HS-27A (cell line): Measurements from ENCODE around the gene PPIF.

Source experiments
- DNase-seq: peaks from one replicate; pipeline ENCODE4 v3.0.0-alpha.2; 2012; ENCODE audit warnings: low read depth, missing footprints

The PPIF gene

DNA sequence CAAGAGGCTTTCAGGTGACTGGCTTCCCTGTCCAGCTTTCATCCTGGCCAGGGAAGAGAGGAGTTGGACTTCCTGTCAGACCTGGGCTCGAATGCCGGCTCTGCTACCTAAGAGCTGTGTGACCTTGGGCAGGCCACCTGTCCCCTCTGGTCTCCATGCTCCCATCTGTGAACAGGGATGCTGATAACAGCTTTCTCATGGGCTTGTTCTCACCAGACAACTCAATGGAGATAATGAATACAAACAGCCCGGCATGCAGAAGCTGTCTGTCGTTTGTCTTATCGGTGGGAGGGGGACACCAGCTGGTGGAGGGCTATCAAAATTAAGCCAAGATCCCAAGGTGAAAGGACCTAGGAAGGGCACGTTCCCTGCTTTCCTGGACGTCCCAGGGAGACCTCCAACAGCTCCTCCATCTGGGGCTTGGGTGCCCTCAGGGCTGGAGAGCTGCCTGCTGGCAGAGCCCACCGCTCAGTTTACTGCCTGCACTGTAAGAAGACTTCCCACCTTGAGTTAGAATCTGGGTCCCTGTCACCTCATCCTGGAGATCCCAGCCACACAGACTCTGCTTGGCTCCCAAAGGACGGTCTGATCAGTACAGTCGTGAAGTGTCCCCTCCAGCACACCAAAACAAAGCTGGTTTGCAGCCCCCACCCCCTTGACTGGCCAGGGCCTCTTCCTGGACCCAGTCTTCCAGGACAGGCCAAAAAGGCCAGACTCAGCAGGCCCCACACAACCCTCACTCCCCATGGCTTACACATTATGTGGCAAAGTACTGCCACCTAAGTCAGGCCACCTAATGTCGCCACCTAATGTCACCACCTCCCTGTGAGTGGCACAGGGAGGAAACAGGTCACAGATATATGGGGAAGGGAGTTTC is 40.9 kb downstream of the PPIF start:
- no peak for DNase-seq

DNA sequence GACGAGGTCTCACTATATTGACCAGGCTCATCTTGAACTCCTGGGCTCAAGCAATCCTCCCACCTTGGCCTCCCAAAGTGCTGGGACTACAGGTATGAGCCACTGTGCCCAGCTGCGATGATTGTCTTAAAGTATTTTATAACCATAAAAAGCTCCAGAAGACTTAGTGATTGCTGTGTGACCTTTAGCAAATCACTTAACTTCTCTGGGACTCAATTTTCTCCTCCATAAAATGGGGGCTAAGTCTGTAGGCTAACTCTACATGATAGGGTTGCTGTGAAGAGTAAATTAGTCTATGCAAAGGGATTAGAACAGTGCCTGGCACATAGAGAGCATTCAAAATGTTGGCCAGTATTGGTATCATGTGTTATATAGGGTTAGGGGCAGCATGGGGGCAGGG is 42.8 kb downstream of the PPIF start:
- DNase-seq = no peak

DNA sequence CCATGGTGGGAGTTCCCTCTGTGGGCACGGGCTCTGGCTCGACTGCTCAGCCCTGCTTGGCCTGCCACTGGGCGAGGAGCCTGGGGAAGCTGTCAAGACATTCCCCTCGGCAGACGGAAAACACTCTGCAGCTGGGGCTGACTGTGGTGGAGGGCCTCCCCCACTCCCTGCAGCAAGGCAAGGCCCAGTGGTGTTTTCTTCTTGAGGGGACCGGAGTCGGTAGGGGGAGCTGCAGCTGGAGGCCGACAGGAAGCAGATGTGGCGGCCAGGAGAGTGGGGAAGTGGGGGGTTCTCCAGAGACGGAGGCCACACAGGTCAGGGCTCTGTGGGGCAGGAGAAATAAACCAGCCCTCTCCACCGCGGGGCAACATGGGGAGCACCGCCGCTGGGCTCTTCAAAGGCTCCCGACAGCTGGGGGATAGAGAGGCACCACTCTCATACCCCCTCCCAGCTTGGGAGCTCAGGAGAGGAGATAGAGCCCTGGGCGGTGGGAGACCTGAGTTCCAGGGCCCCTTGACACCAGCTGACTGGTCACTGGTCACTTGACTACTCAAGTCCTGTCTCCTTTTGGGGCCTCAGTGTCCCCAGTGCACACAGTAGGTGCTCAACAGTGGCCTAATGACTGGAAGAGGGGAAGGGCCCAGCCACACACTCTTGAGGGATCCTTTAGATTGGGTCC is 43.4 kb downstream of the PPIF start:
- DNase-seq = no peak

DNA sequence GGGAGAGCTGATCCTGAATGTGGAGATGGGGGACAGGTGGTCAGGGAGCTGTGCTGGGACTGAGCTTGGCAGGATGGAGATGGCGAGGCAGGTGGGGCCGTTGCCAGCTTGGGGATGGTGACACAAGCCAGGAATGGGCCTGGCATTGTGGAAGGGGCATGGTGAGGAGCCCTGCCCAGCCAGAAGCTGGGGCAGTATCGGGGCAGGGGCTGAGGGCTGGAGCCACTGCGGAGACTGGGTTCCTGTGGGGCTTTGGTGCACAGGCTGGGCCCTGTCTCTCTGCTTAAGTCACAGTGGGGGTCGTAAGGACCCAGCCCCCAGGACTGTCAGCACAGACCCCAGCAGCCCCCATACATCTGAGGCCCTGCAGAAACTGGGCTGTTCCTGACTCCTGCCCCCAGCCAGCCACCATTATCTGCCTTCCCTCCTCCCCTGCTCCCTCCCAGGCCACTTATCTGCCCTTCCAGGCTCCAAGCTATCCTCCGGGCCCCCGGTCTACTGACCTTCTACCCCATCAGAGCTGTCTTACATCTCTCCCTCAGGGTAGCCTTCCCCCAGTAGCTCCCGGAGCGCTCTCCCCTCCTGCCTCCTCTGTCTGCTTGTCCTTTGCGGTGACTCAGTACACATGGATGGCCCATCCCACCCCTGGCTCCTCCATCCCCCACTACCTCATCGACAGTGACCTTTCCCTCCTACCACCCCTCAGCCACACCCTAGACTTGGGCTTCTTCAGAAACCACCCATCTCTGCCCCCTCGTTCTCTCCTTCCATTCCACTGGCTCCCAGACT is 44.2 kb downstream of the PPIF start:
- DNase-seq = no peak

DNA sequence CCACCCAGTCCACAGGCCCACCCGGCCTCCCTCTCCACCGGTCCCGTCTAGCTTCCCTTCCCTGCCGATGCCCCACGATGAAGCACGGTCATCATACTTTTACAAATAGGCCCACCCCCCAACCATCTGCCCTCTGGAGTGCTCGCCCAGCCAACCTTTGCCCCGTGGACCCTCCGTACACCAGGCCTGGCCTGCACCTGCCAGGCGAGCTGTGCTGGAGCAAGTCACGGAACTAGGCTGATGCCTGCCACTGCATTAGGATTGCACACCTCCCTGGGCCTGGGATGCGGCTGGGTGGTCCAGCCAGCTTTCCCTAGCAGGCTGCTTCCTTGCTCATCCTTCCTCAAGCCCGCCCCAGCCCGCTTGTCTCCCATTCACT is 44.7 kb downstream of the PPIF start:
- DNase-seq = no peak

DNA sequence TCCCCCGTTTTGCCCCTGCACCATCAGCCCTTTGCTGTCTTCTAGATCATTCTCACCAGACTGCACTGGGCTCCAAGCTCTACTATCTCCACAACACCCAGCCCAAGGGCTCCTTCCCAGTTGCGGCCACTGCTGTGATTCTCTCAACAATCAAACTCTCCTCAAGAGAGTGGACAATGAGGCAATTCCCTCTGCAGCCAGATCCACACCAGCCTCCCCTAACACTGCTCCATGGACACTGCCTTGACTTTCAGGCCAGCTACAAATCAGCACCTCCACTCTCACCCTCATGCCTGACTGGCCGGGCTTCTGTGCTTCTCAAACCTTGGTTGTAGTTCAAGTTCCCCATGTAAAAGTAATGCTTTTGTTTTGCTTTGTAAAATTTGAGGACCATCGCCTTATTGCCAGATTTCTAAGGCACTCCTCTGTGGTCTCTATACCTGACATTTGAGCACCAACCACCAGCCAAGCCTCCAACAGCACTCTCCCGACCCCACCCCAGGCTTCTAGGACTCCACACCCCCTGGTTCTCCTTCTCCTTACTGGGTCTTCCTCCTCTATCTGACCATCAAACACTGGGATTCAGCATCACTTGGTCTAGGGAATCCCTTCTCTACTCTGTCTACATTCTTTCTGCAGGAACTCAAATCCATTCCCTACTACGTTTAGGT is 45.4 kb downstream of the PPIF start:
- no peak for DNase-seq

DNA sequence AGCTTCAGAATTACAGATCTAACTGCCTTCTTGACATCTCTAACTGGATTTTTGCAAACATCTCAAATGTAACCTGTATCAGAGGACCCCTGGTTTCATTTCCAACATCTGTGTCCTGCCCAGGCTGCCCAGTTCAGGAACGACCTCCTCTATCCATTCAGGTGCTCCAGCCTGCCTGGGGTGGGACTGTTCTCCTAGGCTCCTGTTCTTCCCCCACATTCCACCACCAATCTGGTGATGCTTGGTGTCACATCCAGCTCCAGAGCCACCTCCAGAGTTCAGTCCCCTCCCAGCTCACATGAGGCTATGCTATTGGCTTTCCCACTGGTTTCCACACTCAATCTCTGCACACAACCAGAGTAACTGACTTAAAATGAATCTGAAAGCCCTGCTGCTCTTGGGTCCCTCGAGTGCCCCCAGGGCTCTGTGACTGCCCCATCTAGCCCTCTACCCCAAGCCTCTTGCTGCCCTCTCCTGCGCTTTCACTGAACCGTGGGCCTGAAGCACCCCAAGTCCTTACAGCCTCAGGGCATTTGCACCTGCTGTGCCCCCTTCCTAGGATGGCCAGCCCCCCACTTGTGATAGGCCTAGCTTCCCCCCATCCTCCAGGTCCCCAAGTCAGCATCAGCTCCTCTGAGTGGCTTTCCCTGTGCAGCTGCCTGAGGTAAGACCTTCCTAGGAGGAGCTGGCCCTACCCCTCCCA is 46.1 kb downstream of the PPIF start:
- no peak for DNase-seq

DNA sequence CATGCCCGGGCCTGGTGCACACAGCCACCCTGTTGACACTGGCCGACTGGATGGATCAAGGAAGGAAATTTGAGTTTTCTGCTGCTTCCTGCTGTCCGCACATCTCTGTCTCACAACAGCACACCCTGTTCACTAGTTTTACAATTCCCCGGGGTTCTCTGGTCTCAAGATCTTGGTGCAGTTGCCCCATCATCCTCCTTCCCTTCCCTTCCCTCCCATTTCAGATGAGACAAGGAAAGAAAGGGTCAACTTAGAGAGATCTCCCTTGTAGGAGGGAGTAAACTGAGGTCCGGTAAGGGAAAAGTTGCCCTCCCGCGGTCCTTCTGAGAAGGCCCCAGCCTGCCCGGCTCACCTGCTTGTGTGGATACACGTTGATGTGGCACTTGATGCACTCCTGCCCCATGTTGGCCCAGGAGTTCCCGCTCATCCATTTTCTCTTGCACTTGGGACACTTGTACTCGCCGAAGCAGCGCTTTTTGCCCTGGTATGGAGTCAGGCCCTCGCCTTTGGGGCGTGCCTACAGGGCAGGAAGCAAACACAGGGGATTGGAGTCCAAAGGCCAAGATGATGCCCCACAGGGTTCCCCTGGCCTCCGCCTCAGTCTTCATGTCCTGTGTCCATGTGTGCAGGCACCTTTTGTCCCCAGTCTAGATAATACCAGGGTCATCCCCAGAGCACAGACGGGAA is 46.8 kb downstream of the PPIF start:
- DNase-seq = no peak

DNA sequence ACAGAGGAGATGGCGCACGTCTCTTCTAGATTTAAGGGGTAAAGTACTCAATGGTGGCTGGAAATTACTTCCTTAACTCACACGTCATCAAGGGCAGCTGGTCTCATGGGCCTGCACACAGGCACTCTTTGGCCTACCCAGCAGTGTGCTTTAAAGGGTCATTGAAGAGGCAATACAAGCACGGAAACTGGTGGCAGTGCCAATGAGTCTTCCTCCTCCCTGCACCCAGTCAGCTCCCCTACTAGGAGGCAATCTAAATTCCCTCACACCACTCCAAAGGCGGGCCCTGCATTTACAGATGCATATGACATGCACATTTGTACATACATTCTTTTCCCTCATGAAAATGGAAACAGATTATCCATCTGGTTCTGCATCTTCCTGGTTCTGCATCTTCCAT is 47.4 kb downstream of the PPIF start:
- DNase-seq = no peak

DNA sequence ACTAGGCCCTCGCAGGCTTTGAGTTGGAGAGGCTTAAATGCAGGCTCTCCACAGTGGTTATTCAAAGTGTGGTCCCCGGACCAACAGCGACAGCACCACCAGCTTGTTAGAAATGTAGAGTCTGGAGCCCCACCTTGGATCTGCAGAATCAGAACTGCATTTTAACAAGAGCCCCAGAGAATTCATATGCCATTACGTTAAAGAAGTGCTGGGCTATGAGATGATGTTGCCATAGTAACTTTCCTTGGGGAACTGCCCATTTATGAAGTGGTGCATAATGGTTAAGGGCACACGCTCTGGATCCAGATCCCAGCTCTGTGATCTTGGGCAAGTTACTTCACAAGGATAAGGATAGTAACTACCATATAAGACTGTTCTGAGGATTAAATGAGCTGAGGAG is 49.3 kb downstream of the PPIF start:
- DNase-seq = no peak

DNA sequence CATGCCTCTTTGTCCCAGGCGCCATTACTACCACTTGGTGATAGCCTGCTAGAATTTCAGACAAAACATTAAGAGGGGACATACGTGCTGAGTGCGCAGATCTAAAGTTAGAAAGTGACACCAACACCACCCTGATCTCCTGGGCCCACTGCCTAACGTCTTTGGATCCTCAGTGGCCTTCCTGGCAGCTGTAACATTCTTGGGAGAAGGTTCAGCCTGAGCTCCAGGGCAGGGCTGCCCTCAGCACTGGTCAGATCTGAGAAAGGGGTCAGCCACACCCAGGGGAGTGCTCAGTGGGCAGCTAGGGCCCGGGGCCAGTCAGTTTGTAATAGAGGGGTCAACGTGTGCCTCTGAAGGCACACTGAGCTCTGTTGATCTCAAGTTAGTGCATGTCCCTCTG is 49.8 kb downstream of the PPIF start:
- no peak for DNase-seq

DNA sequence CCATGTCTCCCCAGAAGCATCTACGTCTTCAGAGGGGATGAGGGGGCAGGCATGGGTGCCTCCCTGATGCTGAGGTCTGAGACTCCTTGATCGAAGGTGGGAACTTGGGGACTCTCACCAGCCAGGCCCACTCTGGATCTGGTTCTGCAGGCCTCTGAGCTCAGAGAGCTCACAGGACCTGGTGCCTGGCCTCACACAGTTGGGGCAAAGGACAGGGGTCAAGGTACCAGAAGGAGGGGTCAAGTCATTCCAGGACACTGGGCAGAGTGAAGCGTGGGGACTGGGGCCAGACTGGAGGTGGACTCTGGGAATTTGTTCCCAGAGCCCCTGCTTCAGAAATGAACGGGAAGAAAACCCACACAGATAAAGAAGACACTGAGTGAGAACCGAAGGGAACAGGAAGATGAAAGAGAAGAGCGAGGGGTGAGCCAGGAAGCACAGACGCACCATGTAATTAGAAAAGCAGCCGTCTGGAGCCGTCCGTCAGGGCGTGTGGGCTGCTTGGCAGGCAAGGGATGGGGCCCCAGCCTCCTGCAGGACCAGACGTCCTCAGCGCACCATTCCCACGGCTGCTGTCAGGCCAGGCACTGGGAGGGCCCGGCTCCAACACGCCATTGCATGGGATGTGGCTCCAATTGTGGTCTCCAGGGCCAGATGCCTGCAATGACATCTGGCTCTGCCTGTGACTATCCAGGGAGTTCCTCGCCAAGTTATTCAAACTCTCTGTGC is 50.5 kb downstream of the PPIF start:
- no peak for DNase-seq

DNA sequence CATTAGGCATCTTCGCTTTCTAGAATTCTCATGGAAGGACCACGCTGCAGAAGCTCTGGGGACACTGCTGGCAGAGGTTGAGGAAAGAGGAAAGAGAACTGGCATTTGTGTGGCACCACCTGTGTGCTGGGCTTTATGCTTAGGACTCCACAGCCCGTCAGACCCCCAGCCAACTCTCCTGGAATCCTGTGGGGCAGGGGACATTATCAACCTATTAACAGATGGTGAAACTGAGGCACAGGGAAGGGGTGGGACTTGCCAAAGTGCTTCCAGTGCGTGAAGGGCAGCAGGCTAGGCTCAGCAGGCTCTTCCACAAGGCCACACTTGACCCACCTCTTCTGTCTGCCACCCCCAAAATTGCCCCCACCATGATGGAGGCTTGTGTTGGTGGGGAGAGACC is 51.4 kb downstream of the PPIF start:
- DNase-seq = no peak

DNA sequence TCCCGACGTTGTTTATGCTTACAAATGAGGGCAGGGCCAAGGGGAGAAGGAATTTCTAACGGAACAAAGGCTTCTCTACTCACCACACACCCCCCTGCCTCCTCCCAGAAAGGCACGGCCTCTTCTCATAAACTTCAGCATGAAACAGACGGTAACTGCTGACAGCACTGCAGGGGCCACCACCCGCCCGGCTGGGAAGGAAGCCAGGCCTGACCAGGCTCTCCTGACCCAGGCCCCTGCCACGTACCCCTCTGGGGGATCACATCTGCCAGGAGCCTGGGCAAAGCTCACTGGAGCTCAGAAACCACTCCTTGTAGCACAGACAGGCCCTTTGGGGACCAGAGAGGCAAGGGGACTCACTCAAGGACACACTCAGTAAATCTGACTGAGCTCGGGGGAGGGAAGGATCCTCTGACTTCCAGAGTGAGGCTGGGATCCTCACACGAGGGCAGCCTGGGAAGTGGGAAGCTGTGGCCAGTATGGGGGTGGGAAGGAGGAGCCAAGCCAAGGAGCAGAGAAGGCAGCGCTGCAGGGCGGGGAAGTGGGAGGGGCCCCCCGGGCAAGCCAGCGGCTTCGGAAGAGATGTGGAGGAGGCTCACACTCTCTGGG is 52.1 kb downstream of the PPIF start:
- peak; percentile 55 for DNase-seq

DNA sequence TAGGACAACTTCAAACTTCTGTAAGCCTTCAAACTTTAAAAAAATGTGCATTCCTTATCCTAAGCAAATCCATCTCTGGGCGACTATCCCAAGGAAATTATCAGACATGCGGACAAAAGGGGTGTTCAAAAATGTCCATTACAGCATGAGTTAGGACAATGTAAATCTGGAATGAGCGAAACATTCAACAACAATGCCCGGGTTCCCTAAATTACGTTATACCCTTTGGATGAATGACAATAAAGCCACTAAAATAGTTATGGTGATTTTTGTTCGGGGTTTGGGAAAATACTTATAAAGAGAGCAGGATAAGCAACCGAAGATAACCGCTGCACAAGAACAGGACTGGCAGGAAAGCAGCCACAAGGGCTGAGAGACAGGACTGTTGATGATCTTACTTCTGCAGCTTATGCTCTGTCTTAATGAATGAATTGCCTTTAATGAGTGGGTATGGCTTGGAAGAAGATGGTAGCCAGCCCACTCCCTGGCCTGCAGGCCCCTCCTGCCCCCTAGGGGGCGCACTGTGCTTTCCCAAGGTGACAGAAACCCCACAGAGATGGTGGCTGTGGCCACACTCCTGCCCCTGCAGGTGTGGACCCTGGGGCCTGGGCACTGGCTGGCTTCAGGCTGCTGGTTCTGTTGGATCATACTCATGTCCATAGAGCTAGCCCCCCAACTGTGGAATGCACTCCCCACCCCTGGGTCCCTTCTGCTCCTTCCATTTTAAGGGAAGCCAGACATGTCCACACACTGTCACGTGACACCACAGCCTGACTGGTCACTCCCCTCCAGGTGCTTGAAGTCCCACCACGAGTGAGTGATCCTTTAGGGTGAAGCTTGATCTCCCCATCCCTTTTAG is 53.1 kb downstream of the PPIF start:
- no peak for DNase-seq

DNA sequence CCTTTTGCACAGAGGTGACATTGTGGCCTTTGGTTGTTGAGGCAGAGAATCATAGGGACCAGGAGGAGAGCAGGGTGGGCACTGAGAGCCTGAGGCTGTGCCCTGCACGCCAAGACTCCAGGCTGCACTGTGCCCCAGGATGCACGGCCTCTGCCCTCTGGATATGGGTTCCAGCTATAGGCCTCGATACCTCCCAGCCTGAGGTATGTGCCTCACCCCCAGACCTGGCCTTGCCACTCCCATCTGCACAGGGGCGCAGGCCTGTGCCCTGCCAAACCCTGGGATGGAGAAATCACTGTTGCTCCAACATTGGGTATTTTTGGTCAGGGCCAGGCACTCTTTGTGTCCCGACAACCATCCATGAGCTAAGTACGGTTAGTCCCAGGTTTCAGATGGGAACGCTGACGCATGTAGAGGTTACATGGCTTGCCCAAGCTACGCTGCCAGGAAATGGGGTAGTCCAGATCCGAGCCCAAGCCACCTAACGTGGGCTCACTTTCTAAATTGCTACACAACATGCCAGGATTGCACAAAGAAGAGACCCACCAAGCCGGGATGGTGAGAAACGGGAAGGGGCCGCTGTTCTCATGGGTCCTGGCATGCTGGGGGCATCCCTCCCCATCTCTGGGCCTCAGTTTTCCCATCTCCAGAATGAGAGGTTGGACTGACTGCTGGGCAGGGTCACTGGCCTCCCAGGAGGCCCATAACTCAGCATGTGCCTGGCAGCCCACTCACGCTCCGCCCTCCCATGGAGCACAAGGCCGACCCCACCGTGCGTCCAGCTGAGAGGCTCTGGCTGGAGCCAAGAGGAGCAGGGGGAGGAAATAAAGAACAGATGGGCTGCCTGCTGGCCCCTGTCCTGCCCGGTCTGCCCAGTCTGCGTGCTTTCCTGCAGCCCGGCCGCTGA is 54.0 kb downstream of the PPIF start:
- DNase-seq = no peak

DNA sequence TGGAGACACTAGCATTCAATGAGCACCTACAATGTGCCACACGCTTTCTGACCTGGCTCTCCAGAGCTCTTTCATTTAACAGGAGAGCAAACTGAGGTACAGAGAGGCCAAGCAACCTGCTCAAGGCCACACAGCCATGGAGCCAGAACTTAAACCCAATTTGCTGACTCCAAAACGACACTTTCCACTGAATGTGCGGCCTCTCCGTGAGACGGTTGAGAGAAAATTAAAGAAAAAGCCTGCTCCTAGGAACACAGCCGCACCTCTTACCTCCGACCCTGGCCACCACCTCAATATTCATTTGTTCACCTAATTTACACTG is 55.3 kb downstream of the PPIF start:
- no peak for DNase-seq

DNA sequence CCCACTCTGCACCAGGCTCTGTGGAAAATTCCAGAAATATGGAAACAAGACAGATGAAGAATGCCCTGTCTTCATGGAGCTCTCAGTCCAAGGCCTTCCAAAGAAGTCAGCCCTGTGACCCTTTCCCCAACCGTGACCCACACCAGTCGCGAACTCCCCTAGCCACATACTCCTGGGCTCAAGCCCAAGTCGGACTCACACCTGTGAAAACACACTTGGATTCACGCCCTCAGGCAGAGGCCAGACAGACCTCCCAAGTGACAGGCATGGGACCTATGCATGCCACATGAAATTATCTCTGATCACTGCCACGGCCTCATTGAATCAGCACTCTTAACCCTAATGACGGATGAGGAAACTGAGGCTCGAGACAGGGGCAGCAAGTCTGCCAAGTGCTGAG is 55.7 kb downstream of the PPIF start:
- no peak for DNase-seq
